ENCODE data around the gene MEIG1. TPM values are rescaled to one million over a fixed set of nuclear protein-coding genes. Genes with fewer than 3 reads are reported as not detected.

Gene MEIG1, protein sequence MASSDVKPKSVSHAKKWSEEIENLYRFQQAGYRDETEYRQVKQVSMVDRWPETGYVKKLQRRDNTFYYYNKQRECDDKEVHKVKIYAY
- total RNA-seq (2022): not detected in 2 replicates
- percentile 52 among the genes with signal in this experiment for Bru-seq, nascent RNA
- BruChase-seq, experiment 1, labeled RNA remaining after a 2-hour chase: percentile 41 among the genes with signal in this experiment
- percentile 39 among the genes with signal in this experiment for BruChase-seq, experiment 2, labeled RNA remaining after a 6-hour chase
- long read RNA-seq: 0 reads

DNA sequence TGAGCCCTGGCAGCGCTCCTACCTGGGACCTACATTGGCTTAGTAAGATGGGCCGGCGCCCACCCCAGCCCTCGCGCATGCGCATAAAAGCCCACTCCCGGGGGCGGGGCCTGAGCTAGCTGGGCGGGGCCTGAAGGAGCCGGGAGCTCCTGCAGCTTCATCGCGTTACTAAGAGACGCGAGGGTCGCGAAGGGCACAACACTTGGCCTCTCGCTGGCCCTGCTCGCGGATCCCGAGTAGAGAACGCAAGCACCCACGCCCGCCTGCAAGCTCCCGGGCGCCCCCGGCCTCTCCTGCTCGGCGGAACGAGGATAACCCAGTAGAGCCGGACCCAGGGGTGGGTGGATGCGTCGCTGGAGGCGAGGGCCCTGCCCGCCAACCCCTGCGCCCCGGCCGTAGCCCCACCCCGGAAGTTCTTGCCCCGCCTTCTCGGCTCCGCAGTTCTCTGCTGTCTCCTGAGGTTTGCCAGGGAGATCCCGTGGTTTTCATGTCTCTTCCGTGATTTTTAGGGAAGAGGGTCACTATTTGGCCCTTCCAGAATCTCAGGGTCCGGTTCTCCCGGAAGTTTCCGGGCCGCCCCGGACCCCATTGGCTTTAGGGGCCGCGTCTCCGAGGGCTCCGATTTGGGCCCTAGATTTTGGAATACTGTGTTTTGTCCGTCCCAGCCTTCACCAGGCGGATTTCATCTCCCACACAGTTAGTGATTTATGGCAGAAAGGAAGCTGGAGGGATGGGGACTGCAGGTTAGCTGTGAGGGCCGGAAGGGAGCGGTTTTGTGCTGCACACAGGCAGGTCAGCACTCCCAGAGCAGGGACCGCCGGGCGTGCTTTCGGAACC lies at the start of gene MEIG1:
MEIG1 (plus strand) TSS at position 168 of the 837 bp plus-strand sequence. CDS start 7,081 bp downstream, outside the sequence.
- TF ChIP-seq, protein P1, sequence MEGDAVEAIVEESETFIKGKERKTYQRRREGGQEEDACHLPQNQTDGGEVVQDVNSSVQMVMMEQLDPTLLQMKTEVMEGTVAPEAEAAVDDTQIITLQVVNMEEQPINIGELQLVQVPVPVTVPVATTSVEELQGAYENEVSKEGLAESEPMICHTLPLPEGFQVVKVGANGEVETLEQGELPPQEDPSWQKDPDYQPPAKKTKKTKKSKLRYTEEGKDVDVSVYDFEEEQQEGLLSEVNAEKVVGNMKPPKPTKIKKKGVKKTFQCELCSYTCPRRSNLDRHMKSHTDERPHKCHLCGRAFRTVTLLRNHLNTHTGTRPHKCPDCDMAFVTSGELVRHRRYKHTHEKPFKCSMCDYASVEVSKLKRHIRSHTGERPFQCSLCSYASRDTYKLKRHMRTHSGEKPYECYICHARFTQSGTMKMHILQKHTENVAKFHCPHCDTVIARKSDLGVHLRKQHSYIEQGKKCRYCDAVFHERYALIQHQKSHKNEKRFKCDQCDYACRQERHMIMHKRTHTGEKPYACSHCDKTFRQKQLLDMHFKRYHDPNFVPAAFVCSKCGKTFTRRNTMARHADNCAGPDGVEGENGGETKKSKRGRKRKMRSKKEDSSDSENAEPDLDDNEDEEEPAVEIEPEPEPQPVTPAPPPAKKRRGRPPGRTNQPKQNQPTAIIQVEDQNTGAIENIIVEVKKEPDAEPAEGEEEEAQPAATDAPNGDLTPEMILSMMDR (IDR thresholded peaks at IDR 0.05; ENCODE audit: insufficient read depth in 1 of 2, low read depth in 1 of 2, low read length in 1 of 2, severe bottlenecking in 1 of 2, unreplicated experiment in 1 of 2): no peak
- peak; percentile 98 to 99 for DNase-seq
- Mint-ChIP-seq H3K36me3 (ENCODE audit: insufficient read depth, unreplicated experiment) (peaks cover 23% of the 10 kb centered on the region), H3K4me1 (ENCODE audit: low read depth, unreplicated experiment) (peaks cover 6% of the 10 kb centered on the region), H3K9me3 (ENCODE audit: unreplicated experiment) (no peaks in the 10 kb centered on the region), H3K27me3 (ENCODE audit: insufficient read depth, unreplicated experiment) (no peaks in the 10 kb centered on the region), H3K27ac (ENCODE audit: unreplicated experiment) (peak within 1 kb of the TSS; percentile 100), H3K4me3 (ENCODE audit: unreplicated experiment) (peak within 1 kb of the TSS; percentile 99)
- intact Hi-C loops (cut with micrococcal nuclease; ENCODE audit: unreplicated experiment): loop anchor here (1.0 to 10.0 kb wide), 3 partner anchors 81 to 385 kb away; partner anchors contain the start of genes CDNF, HSPA14, MSANTD7 and SUV39H2
- Histone ChIP-seq H3K4me3 (ENCODE audit: low read depth, low read length) (peak within 1 kb of the TSS; percentile 62), H3K4me1 (peaks cover 9% of the 10 kb centered on the region), H3K27me3 (replicated peaks; ENCODE audit: control insufficient read depth, insufficient read depth, low read length) (no peaks in the 10 kb centered on the region), H3K36me3 (ENCODE audit: control insufficient read depth, insufficient read depth, low read length) (no peaks in the 10 kb centered on the region), H3K9me3 (no peaks in the 10 kb centered on the region)
- no TSS peak for BruUV-seq (replicated peaks)
- ChIA-PET CTCF (interaction anchor here (0.6 to 1.4 kb wide), 4 partner anchors 12 to 121 kb away, joined by 3 to 6 read pairs (median 4); partner anchors contain the start of genes CDNF, HSPA14 and MSANTD7), POLR2A (interaction anchor here (0.5 to 2.1 kb wide), 11 partner anchors 81 to 774 kb away, joined by 3 to 22 read pairs (median 6); partner anchors contain the start of genes CDNF, HSPA14, MSANTD7 and RPP38)

DNA sequence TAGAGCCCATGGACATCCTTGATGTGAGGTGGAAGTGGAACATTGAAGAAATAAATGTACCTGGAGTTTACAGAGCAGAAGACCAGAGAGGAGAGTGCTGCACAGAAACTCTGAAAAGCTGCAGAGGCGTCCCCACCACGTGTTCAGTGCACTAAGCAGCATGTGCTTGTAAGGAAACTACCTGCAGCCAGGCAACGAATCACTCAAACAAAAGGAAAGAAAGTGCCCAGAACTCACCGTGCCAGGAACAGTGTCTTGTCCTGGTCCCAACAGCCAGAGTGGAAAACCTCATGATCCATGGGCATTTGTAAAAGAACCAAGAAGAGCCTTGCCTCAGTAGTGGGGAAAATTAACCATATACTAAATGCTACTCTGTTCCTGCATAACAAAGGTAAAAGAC lies 48.2 kb upstream of the MEIG1 start:
- ChIA-PET CTCF (no interaction called here), POLR2A (no interaction called here)
- Mint-ChIP-seq H3K4me3 (ENCODE audit: unreplicated experiment) (no peak overlapping the region), H3K36me3 (ENCODE audit: insufficient read depth, unreplicated experiment) (peaks cover 100% of the 10 kb centered on the region), H3K27ac (ENCODE audit: unreplicated experiment) (peak overlapping the region; percentile 27), H3K9me3 (ENCODE audit: unreplicated experiment) (peaks cover 39% of the 10 kb centered on the region), H3K27me3 (ENCODE audit: insufficient read depth, unreplicated experiment) (no peaks in the 10 kb centered on the region), H3K4me1 (ENCODE audit: low read depth, unreplicated experiment) (peaks cover 6% of the 10 kb centered on the region)
- H3K36me3 ChIP-seq (ENCODE audit: control insufficient read depth, insufficient read depth, low read length): peaks cover 8% of the 10 kb centered on the region
- H3K27me3 ChIP-seq (replicated peaks; ENCODE audit: control insufficient read depth, insufficient read depth, low read length): no peaks in the 10 kb centered on the region
- no peak for DNase-seq
- no TSS peak for BruUV-seq (replicated peaks)
- no peaks in the 10 kb centered on the region for H3K9me3 ChIP-seq
- no peaks in the 10 kb centered on the region for H3K4me1 ChIP-seq
- TF ChIP-seq, protein P1 (IDR thresholded peaks at IDR 0.05; ENCODE audit: insufficient read depth in 1 of 2, low read depth in 1 of 2, low read length in 1 of 2, severe bottlenecking in 1 of 2, unreplicated experiment in 1 of 2): no peak
- no peak overlapping the region for H3K4me3 ChIP-seq (ENCODE audit: low read depth, low read length)
- intact Hi-C loops (cut with micrococcal nuclease; ENCODE audit: unreplicated experiment): no loop called here

DNA sequence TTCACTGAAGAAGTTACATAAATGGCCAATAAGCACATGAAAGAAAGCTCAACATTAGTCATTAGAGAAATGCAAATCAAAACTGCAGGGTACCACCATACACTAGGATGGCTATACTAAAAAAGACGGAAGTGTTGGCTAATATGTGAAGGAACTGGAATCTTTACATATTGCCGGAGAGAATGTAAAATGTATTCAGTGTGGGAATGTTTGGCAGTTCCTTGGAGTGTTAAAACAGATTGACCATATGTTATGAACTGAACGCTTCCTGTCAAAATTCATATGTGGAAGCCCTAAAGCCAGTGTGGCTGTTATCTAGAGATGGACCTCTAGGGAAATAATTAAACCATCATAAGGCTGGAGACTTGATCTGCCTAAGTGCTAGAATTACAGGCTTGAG lies 47.4 kb upstream of the MEIG1 start:
- Mint-ChIP-seq H3K27ac (ENCODE audit: unreplicated experiment) (no peak overlapping the region), H3K4me3 (ENCODE audit: unreplicated experiment) (no peak overlapping the region), H3K36me3 (ENCODE audit: insufficient read depth, unreplicated experiment) (peaks cover 100% of the 10 kb centered on the region), H3K27me3 (ENCODE audit: insufficient read depth, unreplicated experiment) (no peaks in the 10 kb centered on the region), H3K9me3 (ENCODE audit: unreplicated experiment) (peaks cover 48% of the 10 kb centered on the region), H3K4me1 (ENCODE audit: low read depth, unreplicated experiment) (peaks cover 6% of the 10 kb centered on the region)
- TF ChIP-seq, protein P1 (IDR thresholded peaks at IDR 0.05; ENCODE audit: insufficient read depth in 1 of 2, low read depth in 1 of 2, low read length in 1 of 2, severe bottlenecking in 1 of 2, unreplicated experiment in 1 of 2): no peak
- peaks cover 7% of the 10 kb centered on the region for H3K9me3 ChIP-seq
- DNase-seq: no peak
- BruUV-seq (replicated peaks): no TSS peak
- CTCF ChIA-PET: no interaction called here
- H3K4me3 ChIP-seq (ENCODE audit: low read depth, low read length): no peak overlapping the region
- intact Hi-C loops (cut with micrococcal nuclease; ENCODE audit: unreplicated experiment): no loop called here
- peaks cover 6% of the 10 kb centered on the region for H3K36me3 ChIP-seq (ENCODE audit: control insufficient read depth, insufficient read depth, low read length)
- H3K4me1 ChIP-seq: no peaks in the 10 kb centered on the region
- no peaks in the 10 kb centered on the region for H3K27me3 ChIP-seq (replicated peaks; ENCODE audit: control insufficient read depth, insufficient read depth, low read length)
- POLR2A ChIA-PET: no interaction called here
